GM23338 (cell line): ENCODE data around the gene KIAA0513. TPM values are rescaled to one million over a fixed set of nuclear protein-coding genes. Genes with fewer than 3 reads are reported as not detected.
"Not testable (repeated sequence)": the region's sequence is repeated elsewhere in the genome, so short reads cannot be mapped to it uniquely, and the experiment has no call there.

Experiments
- ATAC-seq: fragments of 200-7000 bp; cut with Tn5 transposase; 3 replicates; pipeline ENCODE4 v1.9.1; 2020
- DNase-seq: peaks from one replicate; pipeline ENCODE4 v3.0.0-alpha.2; 2015; ENCODE audit warnings: low spot score
- H2AFZ ChIP-seq: fragments of 200-600 bp; sonication (generic); 2 replicates; pipeline ENCODE4 v1.8.0; 2016; ENCODE audit warnings: antibody characterized with exemption, mild to moderate bottlenecking, moderate library complexity
- H3F3A ChIP-seq: fragments of 200-600 bp; sonication (generic); replicated peaks from 2 replicates; pipeline ENCODE4 v1.8.0; 2017; ENCODE audit warnings: antibody characterized with exemption, mixed run types, low read depth
- H3K27ac ChIP-seq: fragments of 200-600 bp; sonication (generic); 2 replicates; pipeline ENCODE4 v1.6.1; 2016; ENCODE audit warnings: low read depth
- H3K27me3 ChIP-seq: fragments of 200-600 bp; sonication (generic); 2 replicates; pipeline ENCODE4 v1.8.0; 2016; ENCODE audit warnings: mild to moderate bottlenecking, mixed run types, moderate library complexity; ENCODE audit not compliant: insufficient read depth
- H3K36me3 ChIP-seq: fragments of 200-600 bp; sonication (generic); 2 replicates; pipeline ENCODE4 v1.8.0; 2016; ENCODE audit warnings: mild to moderate bottlenecking; ENCODE audit not compliant: insufficient read depth
- H3K4me1 ChIP-seq: fragments of 200-600 bp; sonication (generic); 2 replicates; pipeline ENCODE4 v1.8.0; 2016; ENCODE audit warnings: mild to moderate bottlenecking, moderate library complexity; ENCODE audit not compliant: insufficient read depth
- H3K4me2 ChIP-seq: fragments of 200-600 bp; sonication (generic); 2 replicates; pipeline ENCODE4 v1.7.1; 2017; ENCODE audit warnings: mixed run types
- H3K4me3 ChIP-seq: fragments of 200-600 bp; sonication (generic); 2 replicates; pipeline ENCODE4 v1.6.1; 2016; ENCODE audit warnings: mixed run types
- H3K79me2 ChIP-seq: fragments of 200-600 bp; sonication (generic); replicated peaks from 2 replicates; pipeline ENCODE4 v1.8.0; 2017; ENCODE audit warnings: mild to moderate bottlenecking; ENCODE audit not compliant: insufficient read depth
- H3K9me2 ChIP-seq: fragments of 200-600 bp; sonication (generic); 2 replicates; pipeline ENCODE4 v1.8.0; 2017; ENCODE audit not compliant: insufficient read depth
- H4K20me1 ChIP-seq: fragments of 200-600 bp; sonication (generic); replicated peaks from 2 replicates; pipeline ENCODE4 v1.8.0; 2017; ENCODE audit warnings: mild to moderate bottlenecking; ENCODE audit not compliant: insufficient read depth
- H3K27ac Mint-ChIP-seq: 2 replicates; pipeline ENCODE4 v1.8.0; 2020; ENCODE audit warnings: inconsistent platforms, mild to moderate bottlenecking, moderate library complexity, mixed read lengths
- H3K27me3 Mint-ChIP-seq: 3 replicates; pipeline ENCODE4 v1.8.0; 2022; ENCODE audit warnings: low read depth, mild to moderate bottlenecking, moderate library complexity, mixed read lengths, inconsistent platforms; ENCODE audit not compliant: insufficient read depth, poor library complexity
- H3K36me3 Mint-ChIP-seq: 3 replicates; pipeline ENCODE4 v1.8.0; 2021; ENCODE audit warnings: low read depth, mild to moderate bottlenecking, inconsistent platforms, moderate library complexity, mixed read lengths
- H3K4me1 Mint-ChIP-seq: 3 replicates; pipeline ENCODE4 v1.8.0; 2020; ENCODE audit warnings: mild to moderate bottlenecking, inconsistent platforms, mixed read lengths
- H3K4me3 Mint-ChIP-seq: 3 replicates; pipeline ENCODE4 v1.8.0; 2021; ENCODE audit warnings: moderate library complexity, mild to moderate bottlenecking, inconsistent platforms, mixed read lengths
- H3K9me3 Mint-ChIP-seq: 3 replicates; pipeline ENCODE4 v1.8.0; 2020; ENCODE audit warnings: moderate library complexity, mild to moderate bottlenecking, inconsistent platforms, mixed read lengths
- CREB1 ChIP-seq: fragments of 250-450 bp; sonication (Bioruptor Pico); IDR thresholded peaks from 2 replicates; pipeline ENCODE4 v1.5.0; 2020; ENCODE audit warnings: low read depth, mild to moderate bottlenecking, moderate library complexity
- EZH2 ChIP-seq: fragments of 200-600 bp; sonication (generic); IDR thresholded peaks from one replicate; pipeline ENCODE4 v1.8.0; 2017; ENCODE audit warnings: antibody characterized with exemption, mild to moderate bottlenecking, low read depth; ENCODE audit not compliant: unreplicated experiment
- EZH2phosphoT487 ChIP-seq: fragments of 200-600 bp; sonication (generic); IDR thresholded peaks from one replicate; pipeline ENCODE4 v1.8.1; 2018; ENCODE audit warnings: antibody characterized with exemption; ENCODE audit not compliant: unreplicated experiment
- JUNB ChIP-seq: IDR thresholded peaks from one replicate; pipeline ENCODE4 v1.6.1; 2016; ENCODE audit warnings: antibody characterized with exemption; ENCODE audit not compliant: unreplicated experiment
- NANOG ChIP-seq: IDR thresholded peaks from 2 replicates; pipeline ENCODE4 v1.6.1; 2016; ENCODE audit warnings: antibody characterized with exemption, borderline replicate concordance
- POLR2AphosphoS5 ChIP-seq: IDR thresholded peaks from 2 replicates; pipeline ENCODE4 v1.6.1; 2016; ENCODE audit warnings: antibody characterized with exemption, low read depth
- ZNF114 ChIP-seq: fragments of 250-450 bp; sonication (Bioruptor Pico); IDR thresholded peaks from 2 replicates; pipeline ENCODE4 v1.5.0; 2020; ENCODE audit warnings: mild to moderate bottlenecking, moderate library complexity
- ZNF331 ChIP-seq: fragments of 250-450 bp; sonication (Bioruptor Pico); IDR thresholded peaks from 2 replicates; pipeline ENCODE4 v1.5.0; 2020; ENCODE audit warnings: low read depth, mild to moderate bottlenecking, moderate library complexity
- polyA plus RNA-seq: library from polyadenylated mRNA; unstranded; fragments of >200 nt; fragmentation: Nextera tagmentation; extraction: Ambion mirVana; gene quantifications from 2 replicates; pipeline ENCODE4 v1.2.1, GENCODE V29; 2016
- total RNA-seq: library from RNA; depleted of rRNA; stranded (reverse); fragments of >200 nt; shearing (Covaris generic); gene quantifications from 2 replicates; pipeline ENCODE4 v1.2.3, GENCODE V29; 2014
- TF ChIP-seq, protein P1 (sequence below), 2 experiments: fragments of 200-600 bp in 1 of 2; sonication (generic) in 1 of 2; conservative IDR thresholded peaks; 2 replicates each; pipeline versions ENCODE4 v1.5.1 to v1.6.1; 2016 to 2017; ENCODE audit warnings: antibody characterized with exemption in 2 of 2, low read depth in 2 of 2, mild to moderate bottlenecking in 2 of 2, moderate library complexity in 1 of 2

KIAA0513 gene
- total and polyA plus RNA-seq, 2 experiments from 2014 or later = 2.1 to 8.7 TPM

DNA sequence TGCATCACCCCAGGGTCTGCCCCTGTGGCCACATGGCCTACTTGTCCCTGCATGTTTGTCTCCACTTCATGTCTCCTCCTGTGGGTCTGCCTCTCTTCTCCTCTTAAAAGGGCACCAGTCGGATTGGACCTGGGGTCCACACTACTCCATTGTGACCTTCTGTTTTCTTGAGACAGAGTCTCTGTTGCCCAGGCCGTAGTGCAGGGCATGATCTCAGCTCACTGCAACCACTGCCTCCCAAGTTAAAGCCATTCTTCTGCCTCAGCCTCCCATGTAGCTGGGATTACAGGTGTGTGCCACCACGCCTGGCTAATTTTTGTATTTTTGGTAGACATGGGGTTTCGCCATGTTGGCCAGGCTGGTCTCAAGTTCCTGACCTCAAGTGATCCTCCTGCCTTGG is 4.6 kb downstream of the KIAA0513 start:
- H3K9me3 Mint-ChIP-seq, DNase-seq, H3K27ac Mint-ChIP-seq: not testable (repeated sequence)

DNA sequence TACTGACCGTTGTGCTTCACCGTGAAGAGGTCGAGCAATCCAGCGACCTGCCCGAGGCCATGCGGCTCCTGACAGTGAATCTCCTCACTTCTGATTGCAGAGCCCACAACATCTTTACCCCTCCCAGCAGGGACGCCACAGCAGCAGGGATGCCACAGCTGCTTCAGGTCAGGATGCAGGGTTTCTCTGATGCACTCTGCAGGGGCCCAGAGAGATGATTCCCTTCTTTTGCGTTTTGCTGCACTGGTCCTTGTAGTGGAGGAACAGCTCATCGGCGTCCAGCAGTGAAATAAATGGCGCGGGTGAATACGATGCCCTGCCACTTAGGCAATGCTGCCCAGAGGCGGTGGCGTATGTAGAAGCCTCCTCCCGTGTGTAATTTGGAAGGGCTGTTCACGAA is 5.6 kb downstream of the KIAA0513 start:
- ATAC-seq = peak; percentile 23
- H3K4me2 ChIP-seq = no peak overlapping the region
- TF ChIP-seq EZH2 = no peak
- no peak for TF ChIP-seq ZNF331 (CRISPR knock-in tag)
- no peak for TF ChIP-seq NANOG
- no peak for TF ChIP-seq JUNB
- no peak for TF ChIP-seq EZH2phosphoT487
- TF ChIP-seq, protein P1, sequence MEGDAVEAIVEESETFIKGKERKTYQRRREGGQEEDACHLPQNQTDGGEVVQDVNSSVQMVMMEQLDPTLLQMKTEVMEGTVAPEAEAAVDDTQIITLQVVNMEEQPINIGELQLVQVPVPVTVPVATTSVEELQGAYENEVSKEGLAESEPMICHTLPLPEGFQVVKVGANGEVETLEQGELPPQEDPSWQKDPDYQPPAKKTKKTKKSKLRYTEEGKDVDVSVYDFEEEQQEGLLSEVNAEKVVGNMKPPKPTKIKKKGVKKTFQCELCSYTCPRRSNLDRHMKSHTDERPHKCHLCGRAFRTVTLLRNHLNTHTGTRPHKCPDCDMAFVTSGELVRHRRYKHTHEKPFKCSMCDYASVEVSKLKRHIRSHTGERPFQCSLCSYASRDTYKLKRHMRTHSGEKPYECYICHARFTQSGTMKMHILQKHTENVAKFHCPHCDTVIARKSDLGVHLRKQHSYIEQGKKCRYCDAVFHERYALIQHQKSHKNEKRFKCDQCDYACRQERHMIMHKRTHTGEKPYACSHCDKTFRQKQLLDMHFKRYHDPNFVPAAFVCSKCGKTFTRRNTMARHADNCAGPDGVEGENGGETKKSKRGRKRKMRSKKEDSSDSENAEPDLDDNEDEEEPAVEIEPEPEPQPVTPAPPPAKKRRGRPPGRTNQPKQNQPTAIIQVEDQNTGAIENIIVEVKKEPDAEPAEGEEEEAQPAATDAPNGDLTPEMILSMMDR (conservative IDR thresholded peaks at IDR 0.05; ENCODE audit: low read depth in 2 of 2) = no peak
- TF ChIP-seq ZNF114 (CRISPR knock-in tag) = no peak
- no peak for TF ChIP-seq POLR2AphosphoS5
- TF ChIP-seq CREB1 (CRISPR knock-in tag) = no peak
- H3K36me3 ChIP-seq = no peaks in the 10 kb centered on the region
- H3K27ac ChIP-seq = no peak overlapping the region
- H3K4me3 ChIP-seq = no peak overlapping the region
- no peaks in the 10 kb centered on the region for H4K20me1 ChIP-seq
- peaks cover 13% of the 10 kb centered on the region for H3K27me3 Mint-ChIP-seq
- H3K9me2 ChIP-seq = no peaks in the 10 kb centered on the region
- peaks cover 14% of the 10 kb centered on the region; the same call in 1 of the 2 replicates for H3K27me3 ChIP-seq
- no peaks in the 10 kb centered on the region for H3K79me2 ChIP-seq
- H3K4me3 Mint-ChIP-seq = no peak overlapping the region
- H3K36me3 Mint-ChIP-seq = no peaks in the 10 kb centered on the region
- peaks cover 12% of the 10 kb centered on the region; the same call in 1 of the 2 replicates for H3K4me1 ChIP-seq
- DNase-seq = no peak
- H3K4me1 Mint-ChIP-seq = peaks cover 23% of the 10 kb centered on the region
- H3K9me3 Mint-ChIP-seq = no peaks in the 10 kb centered on the region
- H2AFZ ChIP-seq = no peak overlapping the region
- H3F3A ChIP-seq = no peaks in the 10 kb centered on the region
- H3K27ac Mint-ChIP-seq = no peak overlapping the region

More for the DNA sequence above, 4.6 kb downstream of the KIAA0513 start:
- not testable (repeated sequence) for ATAC-seq, H3K36me3 ChIP-seq, H3K36me3 Mint-ChIP-seq, H3K4me2 ChIP-seq, H3K4me3 Mint-ChIP-seq, H3K27ac ChIP-seq, H3K79me2 ChIP-seq, H3K4me3 ChIP-seq, H2AFZ ChIP-seq, H3K9me2 ChIP-seq, H4K20me1 ChIP-seq, H3F3A ChIP-seq
- H3K27me3 Mint-ChIP-seq = peaks cover 13% of the 10 kb centered on the region
- Histone ChIP-seq H3K27me3 (peaks cover 14% of the 10 kb centered on the region; the same call in 1 of the 2 replicates), H3K4me1 (peaks cover 13% of the 10 kb centered on the region; the same call in 1 of the 2 replicates)
- peaks cover 25% of the 10 kb centered on the region for H3K4me1 Mint-ChIP-seq
